NCI-H1436 (cell line): ENCODE data around the gene KANTR.

Source experiments
- DNase-seq: peaks from one replicate; lab custom pipeline; 2025; lab: John Stamatoyannopoulos, UW

Gene KANTR

GRCh38 chrX:53093748-53094581 lies at the start of gene KANTR:
Gene KANTR (plus strand): TSS chrX:53094142. CDS start chrX:53124273, 30,131 bp downstream.
- peak; percentile 98 for DNase-seq

- DNase-seq = peak; percentile 1
These were observed 48.9 kb upstream of the KANTR start for GRCh38 chrX:53044995-53045394.

GRCh38 chrX:53047228-53047627 lies 46.7 kb upstream of the KANTR start:
- peak; percentile 1 for DNase-seq

GRCh38 chrX:53048169-53049126 lies 45.5 kb upstream of the KANTR start, which contains the start of gene GPR173:
Gene GPR173 (plus strand): TSS chrX:53048789. CDS start chrX:53076622, 27,833 bp downstream.
- peak; percentile 58 for DNase-seq

- no peak for DNase-seq
These were observed 44.8 kb upstream of the KANTR start for GRCh38 chrX:53049127-53049517.

- no peak for DNase-seq
These were observed 43.1 kb upstream of the KANTR start for GRCh38 chrX:53050841-53051240.

- no peak for DNase-seq
These were observed 38.6 kb upstream of the KANTR start for GRCh38 chrX:53055244-53055849.

- DNase-seq = no peak
These were observed 37.6 kb upstream of the KANTR start for GRCh38 chrX:53056292-53056691.

- no peak for DNase-seq
These were observed 28.8 kb upstream of the KANTR start for GRCh38 chrX:53065104-53065503.

GRCh38 chrX:53071064-53071463 lies 22.9 kb upstream of the KANTR start:
- DNase-seq = no peak

- peak; percentile 78 for DNase-seq
These were observed 22.1 kb upstream of the KANTR start for GRCh38 chrX:53071604-53072417.

GRCh38 chrX:53072418-53073114 lies 21.4 kb upstream of the KANTR start:
- no peak for DNase-seq

- DNase-seq = peak; percentile 25
These were observed 20.8 kb upstream of the KANTR start for GRCh38 chrX:53073115-53073586.

- DNase-seq = no peak
These were observed 18.9 kb upstream of the KANTR start for GRCh38 chrX:53075011-53075410.

GRCh38 chrX:53076671-53077070 lies 17.3 kb upstream of the KANTR start:
- DNase-seq = no peak

GRCh38 chrX:53077207-53078197 lies 16.4 kb upstream of the KANTR start:
- no peak for DNase-seq

GRCh38 chrX:53078943-53079342 lies 15.0 kb upstream of the KANTR start:
- DNase-seq = no peak

GRCh38 chrX:53080628-53081580 lies 13.0 kb upstream of the KANTR start:
- peak; percentile 13 for DNase-seq
